Measurements from ENCODE around the gene CHST11.

GRCh38 chr12:104438134-104438533 is 18.6 kb upstream of the CHST11 start:
- TF ChIP-seq, protein P1, sequence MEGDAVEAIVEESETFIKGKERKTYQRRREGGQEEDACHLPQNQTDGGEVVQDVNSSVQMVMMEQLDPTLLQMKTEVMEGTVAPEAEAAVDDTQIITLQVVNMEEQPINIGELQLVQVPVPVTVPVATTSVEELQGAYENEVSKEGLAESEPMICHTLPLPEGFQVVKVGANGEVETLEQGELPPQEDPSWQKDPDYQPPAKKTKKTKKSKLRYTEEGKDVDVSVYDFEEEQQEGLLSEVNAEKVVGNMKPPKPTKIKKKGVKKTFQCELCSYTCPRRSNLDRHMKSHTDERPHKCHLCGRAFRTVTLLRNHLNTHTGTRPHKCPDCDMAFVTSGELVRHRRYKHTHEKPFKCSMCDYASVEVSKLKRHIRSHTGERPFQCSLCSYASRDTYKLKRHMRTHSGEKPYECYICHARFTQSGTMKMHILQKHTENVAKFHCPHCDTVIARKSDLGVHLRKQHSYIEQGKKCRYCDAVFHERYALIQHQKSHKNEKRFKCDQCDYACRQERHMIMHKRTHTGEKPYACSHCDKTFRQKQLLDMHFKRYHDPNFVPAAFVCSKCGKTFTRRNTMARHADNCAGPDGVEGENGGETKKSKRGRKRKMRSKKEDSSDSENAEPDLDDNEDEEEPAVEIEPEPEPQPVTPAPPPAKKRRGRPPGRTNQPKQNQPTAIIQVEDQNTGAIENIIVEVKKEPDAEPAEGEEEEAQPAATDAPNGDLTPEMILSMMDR (IDR thresholded peaks at IDR 0.05 in 2 of 3, conservative IDR thresholded peaks at IDR 0.05 in 1 of 3; ENCODE audit: control insufficient read depth in 2 of 3, extremely low read depth in 1 of 3, insufficient read depth in 1 of 3, low read depth in 3 of 3, low read length in 3 of 3): no peak
- TF ChIP-seq CBX5 (IDR thresholded peaks at IDR 0.05; ENCODE audit: low read depth): no peak
- no peak for TF ChIP-seq SP1 (IDR thresholded peaks at IDR 0.05; ENCODE audit: low read depth, low read length)
- TF ChIP-seq SREBF2 (IDR thresholded peaks at IDR 0.05; ENCODE audit: low read length): no peak
- TF ChIP-seq POLR2AphosphoS5 (IDR thresholded peaks at IDR 0.05; ENCODE audit: low read length): no peak
- TF ChIP-seq, protein P2, sequence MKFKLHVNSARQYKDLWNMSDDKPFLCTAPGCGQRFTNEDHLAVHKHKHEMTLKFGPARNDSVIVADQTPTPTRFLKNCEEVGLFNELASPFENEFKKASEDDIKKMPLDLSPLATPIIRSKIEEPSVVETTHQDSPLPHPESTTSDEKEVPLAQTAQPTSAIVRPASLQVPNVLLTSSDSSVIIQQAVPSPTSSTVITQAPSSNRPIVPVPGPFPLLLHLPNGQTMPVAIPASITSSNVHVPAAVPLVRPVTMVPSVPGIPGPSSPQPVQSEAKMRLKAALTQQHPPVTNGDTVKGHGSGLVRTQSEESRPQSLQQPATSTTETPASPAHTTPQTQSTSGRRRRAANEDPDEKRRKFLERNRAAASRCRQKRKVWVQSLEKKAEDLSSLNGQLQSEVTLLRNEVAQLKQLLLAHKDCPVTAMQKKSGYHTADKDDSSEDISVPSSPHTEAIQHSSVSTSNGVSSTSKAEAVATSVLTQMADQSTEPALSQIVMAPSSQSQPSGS (IDR thresholded peaks at IDR 0.05; ENCODE audit: low read length): no peak
- TF ChIP-seq, protein P3, sequence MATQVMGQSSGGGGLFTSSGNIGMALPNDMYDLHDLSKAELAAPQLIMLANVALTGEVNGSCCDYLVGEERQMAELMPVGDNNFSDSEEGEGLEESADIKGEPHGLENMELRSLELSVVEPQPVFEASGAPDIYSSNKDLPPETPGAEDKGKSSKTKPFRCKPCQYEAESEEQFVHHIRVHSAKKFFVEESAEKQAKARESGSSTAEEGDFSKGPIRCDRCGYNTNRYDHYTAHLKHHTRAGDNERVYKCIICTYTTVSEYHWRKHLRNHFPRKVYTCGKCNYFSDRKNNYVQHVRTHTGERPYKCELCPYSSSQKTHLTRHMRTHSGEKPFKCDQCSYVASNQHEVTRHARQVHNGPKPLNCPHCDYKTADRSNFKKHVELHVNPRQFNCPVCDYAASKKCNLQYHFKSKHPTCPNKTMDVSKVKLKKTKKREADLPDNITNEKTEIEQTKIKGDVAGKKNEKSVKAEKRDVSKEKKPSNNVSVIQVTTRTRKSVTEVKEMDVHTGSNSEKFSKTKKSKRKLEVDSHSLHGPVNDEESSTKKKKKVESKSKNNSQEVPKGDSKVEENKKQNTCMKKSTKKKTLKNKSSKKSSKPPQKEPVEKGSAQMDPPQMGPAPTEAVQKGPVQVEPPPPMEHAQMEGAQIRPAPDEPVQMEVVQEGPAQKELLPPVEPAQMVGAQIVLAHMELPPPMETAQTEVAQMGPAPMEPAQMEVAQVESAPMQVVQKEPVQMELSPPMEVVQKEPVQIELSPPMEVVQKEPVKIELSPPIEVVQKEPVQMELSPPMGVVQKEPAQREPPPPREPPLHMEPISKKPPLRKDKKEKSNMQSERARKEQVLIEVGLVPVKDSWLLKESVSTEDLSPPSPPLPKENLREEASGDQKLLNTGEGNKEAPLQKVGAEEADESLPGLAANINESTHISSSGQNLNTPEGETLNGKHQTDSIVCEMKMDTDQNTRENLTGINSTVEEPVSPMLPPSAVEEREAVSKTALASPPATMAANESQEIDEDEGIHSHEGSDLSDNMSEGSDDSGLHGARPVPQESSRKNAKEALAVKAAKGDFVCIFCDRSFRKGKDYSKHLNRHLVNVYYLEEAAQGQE (IDR thresholded peaks at IDR 0.05; ENCODE audit: low read depth, low read length): no peak
- no peak for TF ChIP-seq ASH2L (IDR thresholded peaks at IDR 0.05; ENCODE audit: borderline replicate concordance, low read depth)
- no peak for TF ChIP-seq ZNF384 (IDR thresholded peaks at IDR 0.05; ENCODE audit: borderline replicate concordance, low read depth, low read length)
- TF ChIP-seq KDM1A (IDR thresholded peaks at IDR 0.05; ENCODE audit: borderline replicate concordance): no peak
